Retinal pigment epithelial cell (primary cell): ENCODE data around the gene MRTFB.
"Not testable (repeated sequence)": the region's sequence is repeated elsewhere in the genome, so short reads cannot be mapped to it uniquely, and the experiment has no call there.

Source experiments
- DNase-seq: peaks from one replicate; pipeline ENCODE4 v3.0.0-alpha.2; 2010; ENCODE audit warnings: low read depth
- H3K4me3 ChIP-seq: 2 replicates; pipeline ENCODE4 v1.5.1; 2011; ENCODE audit warnings: mild to moderate bottlenecking, low read length, control low read depth, moderate library complexity
- CTCF ChIP-seq: conservative IDR thresholded peaks from 2 replicates; pipeline ENCODE4 v1.5.1; 2011; ENCODE audit warnings: low read depth, low read length, control low read depth, inconsistent platforms

MRTFB gene

GRCh38 chr16:14070877-14071575 is at the start of gene MRTFB:
Gene MRTFB, plus strand, starts transcription at chr16:14071319. Its CDS starts 69,288 bp downstream, at chr16:14140607.
- TF ChIP-seq CTCF: no peak
- peak; percentile 6 for DNase-seq

DNA sequence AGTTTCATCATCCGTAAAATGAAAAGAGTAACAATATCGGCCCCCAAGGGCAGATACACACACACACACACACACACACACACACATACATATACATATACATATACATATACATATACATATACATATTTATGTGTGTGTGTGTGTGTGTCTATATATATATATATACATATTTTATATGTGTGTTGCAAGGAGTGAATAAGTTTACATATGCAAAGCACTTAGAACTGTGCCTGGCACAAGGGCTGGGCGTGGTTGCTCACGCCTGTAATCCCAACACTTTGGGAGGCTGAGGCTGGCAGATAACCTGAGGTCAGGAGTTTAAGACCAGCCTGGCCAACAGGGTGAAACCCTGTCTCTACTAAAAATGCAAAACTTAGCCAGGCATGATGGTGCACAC is 47.6 kb upstream of the MRTFB start:
- not testable (repeated sequence) for H3K4me3 ChIP-seq, DNase-seq

More at GRCh38 chr16:14070877-14071575, at the start of gene MRTFB:
- peak within 1 kb of the TSS; percentile 82 for H3K4me3 ChIP-seq

DNA sequence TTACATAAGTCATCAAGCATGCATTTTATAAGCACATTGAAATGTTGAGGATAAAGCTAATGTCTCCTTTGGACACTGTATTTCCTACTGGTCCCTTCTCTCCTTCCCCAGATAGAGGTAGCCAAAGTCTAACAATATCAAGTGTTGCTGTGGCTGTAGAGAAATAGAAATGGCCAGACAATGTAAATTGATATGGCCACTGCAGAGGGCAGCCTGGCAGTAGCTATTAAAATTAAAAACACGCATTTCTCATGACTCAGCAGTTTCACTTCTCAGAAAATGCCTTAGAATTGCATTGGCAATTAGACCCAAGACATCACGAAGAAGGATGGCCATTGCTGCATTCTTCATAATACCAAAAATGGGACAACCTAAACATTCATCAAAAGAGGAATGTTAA is 46.8 kb upstream of the MRTFB start:
- TF ChIP-seq CTCF: no peak
- no peak overlapping the region for H3K4me3 ChIP-seq
- no peak for DNase-seq

GRCh38 chr16:14026572-14027285 is 44.4 kb upstream of the MRTFB start:
- no peak overlapping the region for H3K4me3 ChIP-seq
- no peak for DNase-seq
- TF ChIP-seq CTCF: no peak

DNA sequence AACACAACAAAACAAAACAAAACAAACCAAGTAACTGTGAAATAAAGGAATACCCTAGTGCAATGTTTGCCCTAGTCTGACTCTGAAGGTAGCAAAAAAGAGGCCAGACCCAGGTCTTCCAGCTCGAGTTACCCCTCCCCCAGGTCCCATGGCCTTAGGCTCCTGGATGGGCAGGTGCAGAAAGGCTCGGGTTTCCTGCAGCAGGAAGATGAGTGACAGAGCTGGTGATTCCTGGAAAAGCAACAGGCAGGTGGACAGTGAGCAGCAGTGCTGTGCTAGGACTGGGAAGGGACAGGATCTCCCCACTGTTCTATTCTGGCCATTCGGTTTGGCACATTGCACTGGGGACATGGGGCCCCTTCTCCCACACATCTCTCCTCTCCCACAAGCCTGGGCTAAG is 42.9 kb upstream of the MRTFB start:
- no peak overlapping the region for H3K4me3 ChIP-seq
- DNase-seq: no peak
- TF ChIP-seq CTCF: no peak

DNA sequence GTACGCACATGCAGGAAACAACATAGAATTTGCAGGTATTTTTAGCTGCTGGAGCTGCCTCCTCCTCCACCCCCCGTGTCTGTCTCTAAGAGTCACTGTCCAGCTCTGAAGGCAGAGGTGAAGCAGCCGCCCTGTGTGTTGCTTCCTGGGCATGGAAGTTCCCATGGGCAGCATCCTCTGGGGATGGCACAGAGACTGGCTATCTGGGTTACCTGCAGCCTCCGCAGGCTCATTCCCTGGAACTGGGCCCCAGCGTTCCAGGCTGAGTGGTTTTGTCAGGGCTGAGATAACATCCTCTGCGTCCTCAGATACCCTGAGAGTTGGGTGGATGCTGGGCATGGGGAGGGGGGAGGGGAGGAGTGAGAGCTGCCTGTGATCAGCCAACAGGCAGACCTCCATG is 41.5 kb upstream of the MRTFB start:
- DNase-seq: no peak
- no peak for TF ChIP-seq CTCF
- H3K4me3 ChIP-seq: no peak overlapping the region

GRCh38 chr16:14035092-14035491 is 36.0 kb upstream of the MRTFB start:
- no peak for TF ChIP-seq CTCF
- no peak for DNase-seq
- no peak overlapping the region for H3K4me3 ChIP-seq
